ENCODE measurements around the gene MORC1. TPM values are rescaled to one million over a fixed set of nuclear protein-coding genes. Genes with fewer than 3 reads are reported as not detected.
A peak's percentile ranks its signal among the peaks of the same experiment; 100 is the strongest.

The MORC1 gene
- total RNA-seq, 2 donors from 2014 or later, result not detected

DNA sequence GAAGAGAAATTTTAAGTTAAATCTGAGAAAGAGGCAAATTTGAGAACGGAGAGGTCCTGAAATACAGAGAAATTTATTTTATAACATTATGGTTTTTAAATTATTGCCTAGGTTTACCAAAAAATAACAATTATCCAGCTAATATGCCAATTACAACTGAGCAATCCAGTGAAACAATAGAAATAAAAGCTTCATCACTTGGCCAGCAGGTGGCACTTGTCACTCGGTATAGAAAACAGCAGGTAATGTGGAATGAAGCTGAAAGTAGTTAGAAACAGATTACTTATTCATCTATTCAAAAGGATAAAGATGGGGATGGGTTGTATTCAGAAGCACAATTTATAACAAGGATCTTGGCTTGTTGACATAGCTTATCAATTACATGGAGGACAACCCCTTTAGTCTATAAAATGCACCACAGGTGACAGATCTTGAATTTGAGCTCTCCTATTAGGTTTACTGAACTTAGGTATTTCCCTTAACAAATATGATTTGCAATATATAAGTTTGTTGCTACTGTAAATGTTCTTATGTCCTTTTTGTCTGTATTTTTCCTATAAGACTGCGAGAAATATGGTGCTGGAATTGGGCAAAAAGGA, 94.2 kb downstream of the MORC1 start:
- TF ChIP-seq, protein P1, sequence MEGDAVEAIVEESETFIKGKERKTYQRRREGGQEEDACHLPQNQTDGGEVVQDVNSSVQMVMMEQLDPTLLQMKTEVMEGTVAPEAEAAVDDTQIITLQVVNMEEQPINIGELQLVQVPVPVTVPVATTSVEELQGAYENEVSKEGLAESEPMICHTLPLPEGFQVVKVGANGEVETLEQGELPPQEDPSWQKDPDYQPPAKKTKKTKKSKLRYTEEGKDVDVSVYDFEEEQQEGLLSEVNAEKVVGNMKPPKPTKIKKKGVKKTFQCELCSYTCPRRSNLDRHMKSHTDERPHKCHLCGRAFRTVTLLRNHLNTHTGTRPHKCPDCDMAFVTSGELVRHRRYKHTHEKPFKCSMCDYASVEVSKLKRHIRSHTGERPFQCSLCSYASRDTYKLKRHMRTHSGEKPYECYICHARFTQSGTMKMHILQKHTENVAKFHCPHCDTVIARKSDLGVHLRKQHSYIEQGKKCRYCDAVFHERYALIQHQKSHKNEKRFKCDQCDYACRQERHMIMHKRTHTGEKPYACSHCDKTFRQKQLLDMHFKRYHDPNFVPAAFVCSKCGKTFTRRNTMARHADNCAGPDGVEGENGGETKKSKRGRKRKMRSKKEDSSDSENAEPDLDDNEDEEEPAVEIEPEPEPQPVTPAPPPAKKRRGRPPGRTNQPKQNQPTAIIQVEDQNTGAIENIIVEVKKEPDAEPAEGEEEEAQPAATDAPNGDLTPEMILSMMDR (IDR thresholded peaks at IDR 0.05), result peak; percentile 56
- no peak for DNase-seq (ENCODE audit: low spot score)
- no peak for ATAC-seq (ENCODE audit: insufficient number of reproducible peaks, low FRiP score, low read depth)

DNA sequence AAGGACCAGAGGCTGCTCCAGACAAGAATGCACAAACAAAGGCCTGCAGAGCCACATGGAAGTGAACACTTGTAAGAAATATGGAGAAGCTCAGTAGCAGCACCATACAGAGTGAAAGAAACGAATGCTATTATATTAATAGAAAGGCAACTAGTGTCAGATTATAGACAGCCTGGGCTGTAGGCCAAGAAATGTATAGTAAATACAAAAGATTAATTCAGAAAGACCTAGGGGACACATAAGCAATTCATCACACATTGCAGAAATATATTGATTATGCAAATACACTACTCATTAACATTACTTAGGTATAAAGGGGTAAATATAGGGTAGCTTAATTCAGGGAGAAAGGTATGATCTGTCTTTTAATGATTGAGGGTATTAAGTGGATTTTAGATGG, 94.8 kb downstream of the MORC1 start:
- H3K4me1 ChIP-seq (ENCODE audit: control insufficient read depth in 1 of 2, low read depth in 2 of 2), result no peaks in the 10 kb centered on the region
- no peaks in the 10 kb centered on the region for H3K27me3 ChIP-seq (replicated peaks; ENCODE audit: insufficient read depth)
- no peak overlapping the region for H3K4me3 ChIP-seq
- DNase-seq (ENCODE audit: low spot score), result no peak
- TF ChIP-seq, protein P1 (IDR thresholded peaks at IDR 0.05), result no peak
- no peaks in the 10 kb centered on the region for H3K9me3 ChIP-seq
- H3K36me3 ChIP-seq, result no peaks in the 10 kb centered on the region
- H3K27ac ChIP-seq, result no peak overlapping the region
- ATAC-seq (ENCODE audit: insufficient number of reproducible peaks, low FRiP score, low read depth), result no peak

More for the DNA sequence above, 94.2 kb downstream of the MORC1 start:
- H3K4me1 ChIP-seq (ENCODE audit: control insufficient read depth in 1 of 2, low read depth in 2 of 2), result no peaks in the 10 kb centered on the region
- H3K9me3 ChIP-seq, result no peaks in the 10 kb centered on the region
- no peaks in the 10 kb centered on the region for H3K36me3 ChIP-seq
- H3K27me3 ChIP-seq (replicated peaks; ENCODE audit: insufficient read depth), result no peaks in the 10 kb centered on the region
- H3K27ac ChIP-seq, result no peak overlapping the region
- H3K4me3 ChIP-seq, result no peak overlapping the region

DNA sequence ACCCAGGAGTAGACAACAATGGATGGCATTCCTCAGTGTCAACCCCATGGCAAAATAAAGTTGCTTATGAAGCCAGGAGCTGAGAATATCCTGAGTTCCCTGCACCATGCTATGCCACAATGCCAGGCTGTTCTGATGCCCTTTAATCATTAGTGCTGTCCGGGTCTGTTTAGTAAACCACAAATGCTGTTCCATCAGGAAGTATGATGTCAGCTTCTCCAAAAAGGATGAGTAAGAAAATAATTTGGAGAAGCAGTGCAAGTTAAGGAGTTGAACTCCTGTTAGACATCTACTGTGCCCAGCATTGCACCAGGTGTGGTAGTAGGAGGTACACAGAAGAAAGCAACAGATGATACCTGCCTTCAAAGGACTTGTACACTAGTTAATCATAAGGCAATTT, 96.4 kb downstream of the MORC1 start:
- Histone ChIP-seq H3K27ac (no peak overlapping the region), H3K4me3 (no peak overlapping the region), H3K36me3 (no peaks in the 10 kb centered on the region), H3K4me1 (ENCODE audit: control insufficient read depth in 1 of 2, low read depth in 2 of 2) (no peaks in the 10 kb centered on the region), H3K27me3 (replicated peaks; ENCODE audit: insufficient read depth) (no peaks in the 10 kb centered on the region), H3K9me3 (no peaks in the 10 kb centered on the region)
- no peak for ATAC-seq (ENCODE audit: insufficient number of reproducible peaks, low FRiP score, low read depth)
- no peak for DNase-seq (ENCODE audit: low spot score)
- TF ChIP-seq, protein P1 (IDR thresholded peaks at IDR 0.05), result no peak

DNA sequence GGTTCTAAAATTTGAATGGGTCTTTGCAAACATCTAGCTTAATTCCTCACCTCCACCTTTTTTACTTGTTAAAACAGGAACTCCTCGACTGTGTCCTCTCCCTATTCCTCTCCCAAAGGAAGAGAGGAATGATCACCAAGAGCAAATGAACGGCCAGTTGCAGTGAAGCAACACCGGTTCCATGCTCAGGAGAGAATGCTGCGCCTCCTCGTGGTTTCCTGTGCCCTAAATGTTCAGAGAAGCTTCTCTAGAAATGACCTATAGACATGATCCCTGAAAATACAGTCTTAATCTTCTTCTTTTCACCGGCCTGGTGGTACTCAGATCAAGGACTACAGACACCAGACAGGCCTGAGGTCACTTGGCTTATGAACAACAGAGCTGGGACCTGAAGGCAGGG, 99.1 kb downstream of the MORC1 start:
- H3K36me3 ChIP-seq, result no peaks in the 10 kb centered on the region
- no peak overlapping the region for H3K4me3 ChIP-seq
- DNase-seq (ENCODE audit: low spot score), result no peak
- ATAC-seq (ENCODE audit: insufficient number of reproducible peaks, low FRiP score, low read depth), result no peak
- H3K27me3 ChIP-seq (replicated peaks; ENCODE audit: insufficient read depth), result no peaks in the 10 kb centered on the region
- TF ChIP-seq, protein P1 (IDR thresholded peaks at IDR 0.05), result no peak
- H3K9me3 ChIP-seq, result no peaks in the 10 kb centered on the region
- H3K27ac ChIP-seq, result no peak overlapping the region
- no peaks in the 10 kb centered on the region for H3K4me1 ChIP-seq (ENCODE audit: control insufficient read depth in 1 of 2, low read depth in 2 of 2)

DNA sequence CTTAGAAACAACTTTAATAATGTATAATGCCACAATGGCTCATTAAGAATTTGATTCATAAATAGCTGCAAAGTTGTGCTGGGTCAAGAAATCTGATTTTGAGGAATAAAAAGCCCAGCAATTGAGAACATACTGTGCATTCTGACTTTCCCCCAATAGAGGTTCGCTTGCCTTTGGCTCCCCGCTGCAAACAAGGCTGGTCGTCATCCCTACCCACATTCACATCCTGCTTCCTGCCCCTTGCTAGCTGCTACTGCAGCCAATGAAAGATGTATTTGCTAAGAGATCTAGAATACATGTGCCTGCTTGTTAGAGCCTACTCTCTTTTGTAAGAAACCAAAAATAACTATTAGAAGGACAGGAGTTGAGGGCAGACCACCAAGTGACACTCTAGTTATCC, 112.5 kb downstream of the MORC1 start:
- Histone ChIP-seq H3K9me3 (no peaks in the 10 kb centered on the region), H3K27me3 (replicated peaks; ENCODE audit: insufficient read depth) (no peaks in the 10 kb centered on the region), H3K4me1 (ENCODE audit: control insufficient read depth in 1 of 2, low read depth in 2 of 2) (no peaks in the 10 kb centered on the region), H3K27ac (no peak overlapping the region), H3K4me3 (no peak overlapping the region), H3K36me3 (no peaks in the 10 kb centered on the region)
- TF ChIP-seq, protein P1 (IDR thresholded peaks at IDR 0.05), result no peak
- DNase-seq (ENCODE audit: low spot score) (no peak), ATAC-seq (ENCODE audit: insufficient number of reproducible peaks, low FRiP score, low read depth) (no peak)
